Measurements from ENCODE around the gene NALCN. TPM values are rescaled to one million over a fixed set of nuclear protein-coding genes. Genes with fewer than 3 reads are reported as not detected.

NALCN gene
- total RNA-seq, 2 donors from 2014 or later: 26.9 to 28.6 TPM

DNA sequence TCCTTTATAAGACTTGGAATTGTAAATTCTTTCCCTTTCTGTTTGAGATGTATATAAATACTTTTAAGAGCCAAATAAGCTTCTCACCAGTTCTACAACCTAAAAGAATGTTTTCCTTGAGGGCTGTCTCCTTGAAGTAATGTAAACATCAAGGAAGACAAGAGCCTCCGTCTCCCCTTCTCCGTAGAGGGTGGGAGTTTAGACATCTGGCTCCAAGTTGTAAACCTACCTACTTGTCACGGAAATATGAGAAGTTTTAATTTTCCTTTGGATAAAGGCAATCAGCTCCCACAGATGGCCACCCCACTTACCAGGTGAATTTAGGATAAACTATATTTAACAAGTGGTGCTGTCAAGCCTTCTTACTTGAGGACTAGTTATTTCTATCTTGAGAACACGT lies 237.9 kb downstream of the NALCN start:
- no peak for ATAC-seq (ENCODE audit: insufficient number of reproducible peaks, low FRiP score, low read depth)
- Histone ChIP-seq H3K9me3 (no peaks in the 10 kb centered on the region), H3K4me1 (ENCODE audit: control insufficient read depth in 1 of 2, low read depth in 2 of 2) (no peaks in the 10 kb centered on the region), H3K36me3 (no peaks in the 10 kb centered on the region), H3K27ac (no peak overlapping the region), H3K4me3 (no peak overlapping the region), H3K27me3 (replicated peaks; ENCODE audit: insufficient read depth) (no peaks in the 10 kb centered on the region)
- no peak for DNase-seq (ENCODE audit: low spot score)
- TF ChIP-seq, protein P1, sequence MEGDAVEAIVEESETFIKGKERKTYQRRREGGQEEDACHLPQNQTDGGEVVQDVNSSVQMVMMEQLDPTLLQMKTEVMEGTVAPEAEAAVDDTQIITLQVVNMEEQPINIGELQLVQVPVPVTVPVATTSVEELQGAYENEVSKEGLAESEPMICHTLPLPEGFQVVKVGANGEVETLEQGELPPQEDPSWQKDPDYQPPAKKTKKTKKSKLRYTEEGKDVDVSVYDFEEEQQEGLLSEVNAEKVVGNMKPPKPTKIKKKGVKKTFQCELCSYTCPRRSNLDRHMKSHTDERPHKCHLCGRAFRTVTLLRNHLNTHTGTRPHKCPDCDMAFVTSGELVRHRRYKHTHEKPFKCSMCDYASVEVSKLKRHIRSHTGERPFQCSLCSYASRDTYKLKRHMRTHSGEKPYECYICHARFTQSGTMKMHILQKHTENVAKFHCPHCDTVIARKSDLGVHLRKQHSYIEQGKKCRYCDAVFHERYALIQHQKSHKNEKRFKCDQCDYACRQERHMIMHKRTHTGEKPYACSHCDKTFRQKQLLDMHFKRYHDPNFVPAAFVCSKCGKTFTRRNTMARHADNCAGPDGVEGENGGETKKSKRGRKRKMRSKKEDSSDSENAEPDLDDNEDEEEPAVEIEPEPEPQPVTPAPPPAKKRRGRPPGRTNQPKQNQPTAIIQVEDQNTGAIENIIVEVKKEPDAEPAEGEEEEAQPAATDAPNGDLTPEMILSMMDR (IDR thresholded peaks at IDR 0.05): no peak

DNA sequence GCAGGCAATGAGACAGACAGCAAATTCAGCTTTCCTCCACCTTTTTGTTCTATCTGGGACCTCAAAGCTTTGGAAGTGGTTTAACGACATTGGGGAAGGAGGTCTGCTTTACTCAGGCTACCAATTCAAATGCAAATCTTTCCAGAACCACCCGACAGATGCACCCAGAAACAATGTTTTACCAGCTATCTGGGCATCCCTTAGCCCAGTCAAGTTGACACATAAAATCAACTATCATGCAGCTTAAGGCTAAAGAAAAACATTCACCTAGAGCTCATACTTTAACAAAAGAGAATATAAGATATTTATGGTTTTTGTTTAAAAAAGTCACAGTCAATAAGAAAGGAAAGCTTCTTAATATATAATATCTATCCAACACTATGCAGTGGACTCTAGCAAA lies 246.0 kb downstream of the NALCN start:
- Histone ChIP-seq H3K27me3 (replicated peaks; ENCODE audit: insufficient read depth) (no peaks in the 10 kb centered on the region), H3K4me1 (ENCODE audit: control insufficient read depth in 1 of 2, low read depth in 2 of 2) (no peaks in the 10 kb centered on the region), H3K9me3 (no peaks in the 10 kb centered on the region), H3K36me3 (no peaks in the 10 kb centered on the region), H3K4me3 (no peak overlapping the region), H3K27ac (no peak overlapping the region)
- ATAC-seq (ENCODE audit: insufficient number of reproducible peaks, low FRiP score, low read depth) (no peak), DNase-seq (ENCODE audit: low spot score) (no peak)
- TF ChIP-seq, protein P1 (IDR thresholded peaks at IDR 0.05): no peak

DNA sequence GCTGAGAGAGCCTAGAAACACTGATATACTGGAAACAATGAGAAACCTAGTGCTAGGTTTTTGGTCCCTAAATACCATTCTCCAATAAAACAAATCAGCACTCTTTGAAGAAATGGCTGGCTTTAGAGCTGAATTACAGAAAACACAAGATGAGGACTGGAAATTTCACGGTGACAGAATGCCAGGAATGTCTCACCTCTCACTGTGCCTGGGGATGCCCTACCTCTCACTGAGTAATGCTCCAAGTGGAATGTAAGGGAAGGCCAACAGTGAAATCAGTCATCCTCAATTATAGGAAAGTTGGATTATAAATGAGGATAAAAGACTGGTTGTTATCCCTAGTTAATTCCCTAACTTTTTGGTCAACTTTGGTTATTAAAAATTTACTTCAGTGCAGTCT lies 259.0 kb downstream of the NALCN start:
- TF ChIP-seq, protein P1 (IDR thresholded peaks at IDR 0.05): no peak

DNA sequence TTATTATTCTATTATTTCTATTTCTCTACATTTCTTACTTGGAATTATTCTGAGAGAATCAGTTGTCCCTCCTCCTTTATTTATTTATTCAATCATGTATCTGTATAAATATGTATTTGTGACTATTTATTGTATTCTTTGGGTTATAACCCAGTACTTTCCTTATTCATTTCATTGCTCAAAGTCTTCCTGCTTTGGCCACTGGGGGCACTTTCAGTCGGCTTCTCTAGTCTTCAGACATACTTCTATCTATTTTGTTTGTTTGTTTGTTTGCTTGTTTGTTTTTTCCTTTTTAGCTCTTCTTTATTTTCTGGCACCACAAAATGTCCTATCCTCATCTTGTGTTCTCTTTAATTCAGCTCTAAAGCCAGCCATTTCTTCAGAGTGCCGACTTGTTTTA lies 260.4 kb downstream of the NALCN start:
- H3K27me3 ChIP-seq (replicated peaks; ENCODE audit: insufficient read depth): no peaks in the 10 kb centered on the region
- ATAC-seq (ENCODE audit: insufficient number of reproducible peaks, low FRiP score, low read depth): no peak

More for the DNA sequence above, 259.0 kb downstream of the NALCN start:
- no peaks in the 10 kb centered on the region for H3K36me3 ChIP-seq
- DNase-seq (ENCODE audit: low spot score) (no peak), ATAC-seq (ENCODE audit: insufficient number of reproducible peaks, low FRiP score, low read depth) (no peak)
- H3K27me3 ChIP-seq (replicated peaks; ENCODE audit: insufficient read depth): no peaks in the 10 kb centered on the region
- no peak overlapping the region for H3K4me3 ChIP-seq
- no peaks in the 10 kb centered on the region for H3K4me1 ChIP-seq (ENCODE audit: control insufficient read depth in 1 of 2, low read depth in 2 of 2)
- H3K9me3 ChIP-seq: no peaks in the 10 kb centered on the region
- no peak overlapping the region for H3K27ac ChIP-seq

DNA sequence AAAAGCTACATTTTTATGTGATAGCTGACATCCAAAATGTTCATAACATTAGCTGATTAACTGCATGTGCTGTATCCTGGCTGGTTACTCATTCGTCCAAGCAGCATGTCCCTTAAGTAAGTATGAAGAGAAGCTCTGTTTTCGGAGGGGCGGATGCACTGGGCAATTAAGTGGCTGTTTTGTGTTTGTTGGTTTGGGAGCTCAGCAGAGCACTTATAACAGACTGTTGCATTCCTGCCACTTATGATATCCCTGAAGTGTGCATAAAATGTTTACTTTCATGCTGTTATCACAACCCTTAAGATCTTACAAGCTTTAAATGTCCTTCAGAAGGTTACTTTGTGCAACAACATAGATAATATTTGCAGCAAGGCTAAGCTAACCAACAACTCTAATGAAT lies 264.1 kb downstream of the NALCN start:
- no peaks in the 10 kb centered on the region for H3K4me1 ChIP-seq (ENCODE audit: control insufficient read depth in 1 of 2, low read depth in 2 of 2)
- H3K27ac ChIP-seq: no peak overlapping the region
- DNase-seq (ENCODE audit: low spot score): no peak
- TF ChIP-seq, protein P1 (IDR thresholded peaks at IDR 0.05): no peak
- H3K4me3 ChIP-seq: no peak overlapping the region
- no peaks in the 10 kb centered on the region for H3K27me3 ChIP-seq (replicated peaks; ENCODE audit: insufficient read depth)
- no peaks in the 10 kb centered on the region for H3K36me3 ChIP-seq
- ATAC-seq (ENCODE audit: insufficient number of reproducible peaks, low FRiP score, low read depth): no peak
- no peaks in the 10 kb centered on the region for H3K9me3 ChIP-seq

More for the DNA sequence above, 260.4 kb downstream of the NALCN start:
- H3K27ac ChIP-seq: no peak overlapping the region
- H3K4me1 ChIP-seq (ENCODE audit: control insufficient read depth in 1 of 2, low read depth in 2 of 2): no peaks in the 10 kb centered on the region
- H3K4me3 ChIP-seq: no peak overlapping the region
- TF ChIP-seq, protein P1 (IDR thresholded peaks at IDR 0.05): peak; percentile 27
- no peaks in the 10 kb centered on the region for H3K9me3 ChIP-seq
- DNase-seq (ENCODE audit: low spot score): no peak
- H3K36me3 ChIP-seq: no peaks in the 10 kb centered on the region
